GM10248 (cell line): Measurements from ENCODE around the gene MEPCE.
"Not testable (repeated sequence)": the region's sequence is repeated elsewhere in the genome, so short reads cannot be mapped to it uniquely, and the experiment has no call there.

Experiments used
- CTCF ChIA-PET: fragments of 300-600 bp; sonication (Branson Sonifier 250); formaldehyde crosslinking; extraction: SDS; loops from one replicate; lab custom pipeline; 2021; ENCODE audit warnings: antibody characterized with exemption; lab: Yijun Ruan, JAX
- POLR2A ChIA-PET: fragments of 350-650 bp; sonication (Branson Sonifier 250); formaldehyde crosslinking; extraction: SDS; loops from one replicate; lab custom pipeline; 2020; ENCODE audit warnings: antibody characterized with exemption; lab: Yijun Ruan, JAX
- DNase-seq: peaks from one replicate; pipeline ENCODE4 v3.0.0; 2012; ENCODE audit errors: extremely low spot score
- TF ChIP-seq, protein P1 (sequence below): IDR thresholded peaks from 2 replicates; pipeline ENCODE4 v1.5.1; 2012; ENCODE audit warnings: mild to moderate bottlenecking, low read depth; ENCODE audit errors: extremely low read depth, missing control alignments, control extremely low read depth

The MEPCE gene, protein sequence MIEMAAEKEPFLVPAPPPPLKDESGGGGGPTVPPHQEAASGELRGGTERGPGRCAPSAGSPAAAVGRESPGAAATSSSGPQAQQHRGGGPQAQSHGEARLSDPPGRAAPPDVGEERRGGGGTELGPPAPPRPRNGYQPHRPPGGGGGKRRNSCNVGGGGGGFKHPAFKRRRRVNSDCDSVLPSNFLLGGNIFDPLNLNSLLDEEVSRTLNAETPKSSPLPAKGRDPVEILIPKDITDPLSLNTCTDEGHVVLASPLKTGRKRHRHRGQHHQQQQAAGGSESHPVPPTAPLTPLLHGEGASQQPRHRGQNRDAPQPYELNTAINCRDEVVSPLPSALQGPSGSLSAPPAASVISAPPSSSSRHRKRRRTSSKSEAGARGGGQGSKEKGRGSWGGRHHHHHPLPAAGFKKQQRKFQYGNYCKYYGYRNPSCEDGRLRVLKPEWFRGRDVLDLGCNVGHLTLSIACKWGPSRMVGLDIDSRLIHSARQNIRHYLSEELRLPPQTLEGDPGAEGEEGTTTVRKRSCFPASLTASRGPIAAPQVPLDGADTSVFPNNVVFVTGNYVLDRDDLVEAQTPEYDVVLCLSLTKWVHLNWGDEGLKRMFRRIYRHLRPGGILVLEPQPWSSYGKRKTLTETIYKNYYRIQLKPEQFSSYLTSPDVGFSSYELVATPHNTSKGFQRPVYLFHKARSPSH

DNA sequence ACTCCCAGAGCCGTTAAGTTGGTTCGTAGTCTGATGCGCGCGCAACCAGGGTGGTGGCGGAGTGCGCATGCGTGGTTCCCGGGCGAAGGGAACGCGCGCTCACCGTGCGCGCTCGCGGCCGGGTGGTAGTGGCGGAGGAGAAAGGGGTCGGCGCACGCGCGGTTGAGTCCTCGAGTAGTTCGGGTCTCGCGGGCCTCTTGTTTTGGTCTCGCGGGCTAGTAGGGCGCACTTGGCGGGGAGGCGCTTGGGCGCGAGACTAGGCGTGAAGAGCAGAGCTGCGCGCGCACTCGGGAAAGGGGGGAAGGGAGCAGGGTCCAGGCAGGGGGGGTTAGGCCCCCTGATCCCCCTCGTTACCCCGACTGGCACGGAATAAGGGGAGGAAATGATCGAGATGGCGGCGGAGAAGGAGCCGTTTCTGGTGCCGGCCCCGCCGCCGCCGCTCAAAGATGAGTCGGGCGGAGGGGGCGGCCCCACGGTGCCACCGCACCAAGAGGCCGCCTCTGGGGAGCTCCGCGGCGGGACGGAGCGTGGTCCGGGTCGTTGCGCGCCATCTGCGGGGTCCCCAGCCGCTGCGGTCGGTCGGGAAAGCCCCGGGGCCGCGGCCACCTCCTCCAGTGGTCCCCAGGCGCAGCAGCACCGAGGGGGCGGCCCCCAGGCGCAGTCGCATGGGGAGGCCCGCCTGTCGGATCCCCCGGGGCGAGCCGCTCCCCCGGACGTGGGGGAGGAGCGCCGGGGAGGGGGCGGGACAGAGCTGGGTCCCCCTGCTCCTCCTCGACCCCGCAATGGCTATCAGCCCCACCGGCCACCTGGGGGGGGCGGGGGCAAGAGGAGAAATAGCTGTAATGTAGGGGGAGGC is at the start of gene MEPCE:
TSS of gene MEPCE (plus strand) at position 195 of the 856 bp plus-strand sequence. CDS start at position 383, 188 bp downstream.
- ChIA-PET CTCF (interaction anchor here (1.1 to 2.3 kb wide), 3 partner anchors 21 to 40 kb away, joined by 3 to 5 read pairs (median 4); no protein-coding TSS in a partner anchor), POLR2A (interaction anchor here (0.5 to 1.7 kb wide), 20 partner anchors 14 to 958 kb away, joined by 3 to 7 read pairs (median 3); partner anchors contain the start of genes FBXO24, LRCH4, MCM7 and POP7)
- TF ChIP-seq, protein P1, sequence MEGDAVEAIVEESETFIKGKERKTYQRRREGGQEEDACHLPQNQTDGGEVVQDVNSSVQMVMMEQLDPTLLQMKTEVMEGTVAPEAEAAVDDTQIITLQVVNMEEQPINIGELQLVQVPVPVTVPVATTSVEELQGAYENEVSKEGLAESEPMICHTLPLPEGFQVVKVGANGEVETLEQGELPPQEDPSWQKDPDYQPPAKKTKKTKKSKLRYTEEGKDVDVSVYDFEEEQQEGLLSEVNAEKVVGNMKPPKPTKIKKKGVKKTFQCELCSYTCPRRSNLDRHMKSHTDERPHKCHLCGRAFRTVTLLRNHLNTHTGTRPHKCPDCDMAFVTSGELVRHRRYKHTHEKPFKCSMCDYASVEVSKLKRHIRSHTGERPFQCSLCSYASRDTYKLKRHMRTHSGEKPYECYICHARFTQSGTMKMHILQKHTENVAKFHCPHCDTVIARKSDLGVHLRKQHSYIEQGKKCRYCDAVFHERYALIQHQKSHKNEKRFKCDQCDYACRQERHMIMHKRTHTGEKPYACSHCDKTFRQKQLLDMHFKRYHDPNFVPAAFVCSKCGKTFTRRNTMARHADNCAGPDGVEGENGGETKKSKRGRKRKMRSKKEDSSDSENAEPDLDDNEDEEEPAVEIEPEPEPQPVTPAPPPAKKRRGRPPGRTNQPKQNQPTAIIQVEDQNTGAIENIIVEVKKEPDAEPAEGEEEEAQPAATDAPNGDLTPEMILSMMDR, result no peak
- peak; percentile 93 for DNase-seq

DNA sequence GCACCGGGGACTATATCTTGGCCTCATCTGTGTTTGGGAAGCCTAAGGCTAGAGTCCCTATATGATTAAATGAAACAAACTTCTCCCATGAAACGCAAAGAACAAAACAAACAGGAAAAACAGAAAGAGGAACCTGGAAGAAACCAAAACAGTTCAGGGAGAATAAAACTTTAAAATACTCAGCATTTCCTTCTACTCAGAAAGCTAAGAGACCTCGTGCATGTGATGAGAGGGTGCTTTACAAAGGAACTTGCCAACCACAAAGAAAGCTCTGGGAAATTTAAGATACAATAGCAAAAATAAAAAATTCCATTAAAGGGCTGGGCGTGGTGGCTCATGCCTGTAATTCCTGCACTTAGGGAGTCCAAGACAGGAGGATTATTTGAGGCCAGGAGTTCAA is 49.4 kb upstream of the MEPCE start:
- TF ChIP-seq, protein P1, result no peak
- ChIA-PET POLR2A (no interaction called here), CTCF (no interaction called here)
- no peak for DNase-seq

DNA sequence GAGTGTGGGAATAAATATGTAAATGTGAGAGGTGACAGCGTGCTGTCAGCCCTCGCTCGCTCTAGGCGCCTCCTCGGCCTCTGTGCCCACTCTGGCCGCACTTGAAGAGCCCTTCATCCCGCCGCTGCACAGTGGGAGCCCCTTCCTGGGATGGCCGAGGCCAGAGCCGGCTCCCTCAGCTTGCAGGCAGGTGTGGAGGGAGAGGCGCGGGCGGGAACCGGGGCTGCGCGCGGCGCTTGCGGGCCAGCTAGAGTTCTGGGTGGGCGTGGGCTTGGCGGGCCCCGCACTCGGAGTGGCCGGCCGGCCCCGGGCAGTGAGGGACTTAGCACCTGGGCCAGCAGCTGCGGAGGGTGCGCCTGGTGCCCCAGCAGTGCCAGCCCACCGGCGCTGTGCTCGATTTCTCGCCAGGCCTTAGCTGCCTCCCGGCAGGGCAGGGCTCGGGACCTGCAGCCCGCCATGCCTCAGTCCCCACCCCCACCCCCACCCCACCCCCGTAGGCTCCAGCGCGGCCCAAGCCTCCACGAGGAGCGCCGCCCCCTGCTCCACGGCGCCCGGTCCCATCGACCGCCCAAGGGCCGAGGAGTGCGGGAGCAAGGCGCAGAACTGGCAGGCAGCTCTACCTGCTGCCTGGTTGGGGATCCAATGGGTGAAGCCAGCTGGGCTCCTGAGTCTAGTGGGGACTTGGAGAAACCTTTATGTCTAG is 47.9 kb upstream of the MEPCE start:
- POLR2A ChIA-PET, DNase-seq: not testable (repeated sequence)
- CTCF ChIA-PET, result interaction anchor here (0.9 to 2.1 kb wide), 5 partner anchors 9 to 101 kb away, joined by 3 to 8 read pairs (median 4); no protein-coding TSS in a partner anchor

DNA sequence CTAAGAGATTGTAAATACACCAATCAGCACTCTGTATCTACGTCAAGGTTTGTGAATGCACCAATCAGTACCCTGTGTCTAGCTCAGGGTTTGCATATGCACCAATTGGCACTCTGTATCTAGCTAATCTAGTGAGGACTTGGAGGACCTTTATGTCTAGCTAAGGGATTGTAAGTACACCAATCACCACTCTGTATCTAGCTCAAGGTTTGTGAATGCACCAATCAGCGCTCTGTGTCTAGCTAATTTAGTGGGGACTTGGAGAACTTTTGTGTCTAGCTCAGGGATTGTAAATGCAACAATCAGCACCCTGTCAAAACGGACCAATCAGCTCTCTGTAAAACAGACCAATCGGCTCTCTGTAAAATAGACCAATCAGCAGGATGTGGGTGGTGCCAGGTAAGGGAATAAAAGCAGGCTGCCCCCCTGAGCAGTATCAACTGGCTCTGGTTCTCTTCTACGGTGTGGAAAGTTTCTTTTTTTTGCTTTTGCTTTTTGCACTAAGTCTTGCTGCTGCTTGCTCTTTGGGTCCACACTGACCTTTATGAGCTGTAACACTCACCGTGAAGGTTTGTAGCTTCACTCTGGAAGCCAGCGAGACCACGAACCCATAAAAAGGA is 47.3 kb upstream of the MEPCE start:
- POLR2A ChIA-PET, DNase-seq: not testable (repeated sequence)
- CTCF ChIA-PET, result interaction anchor here (0.8 to 2.1 kb wide), 7 partner anchors 9 to 192 kb away, joined by 3 to 8 read pairs (median 4); no protein-coding TSS in a partner anchor

DNA sequence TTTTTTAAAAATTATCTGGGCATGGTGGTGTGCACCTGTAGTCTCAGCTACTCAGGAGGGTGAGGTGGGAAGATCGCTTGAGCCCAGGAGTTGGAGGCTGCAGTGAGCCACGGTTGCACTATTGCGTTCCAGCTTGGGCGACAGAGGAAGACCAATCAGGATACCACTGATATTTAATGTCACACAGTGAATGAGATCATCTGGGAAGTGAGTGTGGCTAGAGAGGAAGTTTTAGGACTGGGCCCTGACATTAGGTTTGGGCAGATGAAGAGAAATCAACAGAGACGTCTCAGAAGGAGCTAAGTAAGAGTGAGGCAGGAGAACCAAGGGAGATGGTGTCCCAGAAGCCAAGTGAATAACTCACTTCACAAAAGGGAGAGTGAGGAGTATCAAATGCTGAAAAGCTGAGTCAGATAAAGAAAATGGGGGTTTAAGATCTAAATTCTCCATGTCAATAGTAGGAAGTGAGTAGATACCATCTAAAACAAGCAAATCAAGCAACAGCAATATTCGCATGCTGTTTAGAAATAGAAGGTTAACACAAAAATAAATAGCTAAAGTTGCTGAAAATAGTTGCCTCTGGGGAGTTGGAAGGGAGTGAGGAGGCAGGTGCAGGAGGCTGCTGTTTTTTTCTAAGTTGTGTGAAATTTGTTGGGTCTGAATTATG is 44.9 kb upstream of the MEPCE start:
- POLR2A ChIA-PET, result no interaction called here
- TF ChIP-seq, protein P1, result no peak
- CTCF ChIA-PET, result interaction anchor here (1.1 to 1.8 kb wide), 5 partner anchors 9 to 23 kb away, joined by 3 to 4 read pairs (median 4); no protein-coding TSS in a partner anchor
- DNase-seq, result no peak

DNA sequence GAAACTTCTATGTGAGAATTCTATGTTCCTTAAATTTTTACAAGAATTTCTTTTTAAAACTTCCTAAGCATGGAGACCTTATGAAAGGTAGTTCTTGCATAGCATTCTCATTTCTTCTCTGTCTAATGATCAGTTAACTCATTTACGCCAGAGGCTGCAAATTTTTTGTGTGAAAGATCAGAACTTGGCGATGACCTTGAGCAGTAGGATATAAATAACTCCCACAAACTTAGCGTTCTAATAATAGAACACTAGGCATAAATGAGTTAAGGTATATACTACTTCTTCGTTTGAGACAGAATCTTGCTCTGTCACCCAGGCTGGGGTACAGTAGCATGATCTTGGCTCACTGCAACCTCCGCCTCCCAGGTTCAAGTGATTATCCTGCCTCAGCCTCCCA is 42.7 kb upstream of the MEPCE start:
- TF ChIP-seq, protein P1, result no peak
- CTCF ChIA-PET, result interaction anchor here (5.5 kb wide), 1 partner anchor 20 kb away, joined by 26 read pairs; no protein-coding TSS in a partner anchor
- POLR2A ChIA-PET, result no interaction called here
- DNase-seq, result no peak
